Measurements from ENCODE around the gene ATP5PF.
"Not testable (repeated sequence)": the region's sequence is repeated elsewhere in the genome, so short reads cannot be mapped to it uniquely, and the experiment has no call there.

ATP5PF gene

GRCh38 chr21:25734904-25735645, at the start of gene ATP5PF, which contains the start of gene GABPA:
Gene ATP5PF, minus strand, starts transcription at chr21:25734904. Its CDS starts 5,110 bp downstream, at chr21:25729794.
Gene GABPA, plus strand, starts transcription at chr21:25734972. Its CDS starts 6,627 bp downstream, at chr21:25741599.
- peak; percentile 93 to 96 for DNase-seq

GRCh38 chr21:25778126-25778875, 43.6 kb upstream of the ATP5PF start:
- DNase-seq, result not testable (repeated sequence)

GRCh38 chr21:25776440-25776839, 41.7 kb upstream of the ATP5PF start:
- DNase-seq, result peak in 1 of 2 experiments; percentile 4

- DNase-seq, result no peak
Measured at GRCh38 chr21:25772686-25773085, 38.0 kb upstream of the ATP5PF start.

- no peak for DNase-seq
Measured at GRCh38 chr21:25767921-25768320, 33.2 kb upstream of the ATP5PF start.

GRCh38 chr21:25764065-25764464, 29.4 kb upstream of the ATP5PF start:
- no peak for DNase-seq

GRCh38 chr21:25760677-25761076, 26.0 kb upstream of the ATP5PF start:
- DNase-seq, result no peak

- no peak for DNase-seq
Measured at GRCh38 chr21:25760061-25760460, 25.4 kb upstream of the ATP5PF start.

- no peak for DNase-seq
Measured at GRCh38 chr21:25759573-25759972, 24.9 kb upstream of the ATP5PF start.

GRCh38 chr21:25757531-25757930, 22.8 kb upstream of the ATP5PF start:
- DNase-seq, result no peak

- DNase-seq, result no peak
Measured at GRCh38 chr21:25756190-25756932, 21.7 kb upstream of the ATP5PF start.

GRCh38 chr21:25752416-25752815, 17.7 kb upstream of the ATP5PF start:
- DNase-seq, result no peak

- peak in 1 of 2 experiments; percentile 0 for DNase-seq
Measured at GRCh38 chr21:25750085-25750484, 15.4 kb upstream of the ATP5PF start.

GRCh38 chr21:25744854-25745253, 10.2 kb upstream of the ATP5PF start:
- DNase-seq, result no peak

GRCh38 chr21:25742900-25743299, 8.2 kb upstream of the ATP5PF start:
- DNase-seq, result no peak

- no peak for DNase-seq
Measured at GRCh38 chr21:25737421-25737820, 2.7 kb upstream of the ATP5PF start.

- peak; percentile 83 to 85 for DNase-seq
Measured at GRCh38 chr21:25735646-25736597, 1.2 kb upstream of the ATP5PF start.

GRCh38 chr21:25734654-25734903, 125 bp downstream of the ATP5PF start:
- DNase-seq, result no peak

- peak in 1 of 2 experiments; percentile 12 for DNase-seq
Measured at GRCh38 chr21:25733859-25734653, 648 bp downstream of the ATP5PF start.

GRCh38 chr21:25732091-25732760, 2.5 kb downstream of the ATP5PF start:
- DNase-seq, result no peak

- DNase-seq, result no peak
Measured at GRCh38 chr21:25722631-25723030, 12.1 kb downstream of the ATP5PF start.
